Measurements from ENCODE around the gene TC2N. TPM values are rescaled to one million over a fixed set of nuclear protein-coding genes. Genes with fewer than 3 reads are reported as not detected.

TC2N gene
- total and polyA plus RNA-seq, 2 experiments from 2014 or later = 10.0 to 35.0 TPM

GRCh38 chr14:91851563-91851962 lies 15.8 kb downstream of the TC2N start:
- no peaks in the 10 kb centered on the region for H3K79me2 ChIP-seq (replicated peaks; ENCODE audit: insufficient read depth)
- peaks cover 9% of the 10 kb centered on the region for H3K4me1 Mint-ChIP-seq
- no peaks in the 10 kb centered on the region for H3K36me3 Mint-ChIP-seq (ENCODE audit: low read depth)
- no peaks in the 10 kb centered on the region for H3K9me3 Mint-ChIP-seq
- no peaks in the 10 kb centered on the region for H3K27me3 ChIP-seq (ENCODE audit: insufficient read depth)
- no peak overlapping the region for H3K4me3 ChIP-seq
- no peaks in the 10 kb centered on the region for H4K20me1 ChIP-seq (replicated peaks; ENCODE audit: insufficient read depth)
- H3K4me1 ChIP-seq (ENCODE audit: insufficient read depth) = peaks cover 5% of the 10 kb centered on the region; the same call in 1 of the 2 replicates
- H3K27me3 Mint-ChIP-seq (ENCODE audit: insufficient read depth, low read depth, poor library complexity) = peaks cover 2% of the 10 kb centered on the region
- no peaks in the 10 kb centered on the region for H3K36me3 ChIP-seq (ENCODE audit: insufficient read depth)
- H2AFZ ChIP-seq = no peak overlapping the region
- H3K27ac ChIP-seq (ENCODE audit: low read depth) = no peak overlapping the region
- no peak overlapping the region for H3K27ac Mint-ChIP-seq
- peaks cover 3% of the 10 kb centered on the region; the same call in 1 of the 2 replicates for H3K9me2 ChIP-seq (ENCODE audit: insufficient read depth)
- ATAC-seq (no peak), DNase-seq (ENCODE audit: low spot score) (no peak)
- no peaks in the 10 kb centered on the region for H3F3A ChIP-seq (replicated peaks; ENCODE audit: low read depth)
- TF ChIP-seq EZH2phosphoT487 (IDR thresholded peaks at IDR 0.05; ENCODE audit: unreplicated experiment) (no peak), ZNF462 (CRISPR knock-in tag; IDR thresholded peaks at IDR 0.05) (no peak), ZNF331 (CRISPR knock-in tag; IDR thresholded peaks at IDR 0.05; ENCODE audit: low read depth) (no peak), CREB1 (CRISPR knock-in tag; IDR thresholded peaks at IDR 0.05; ENCODE audit: low read depth) (no peak), STAT1 (IDR thresholded peaks at IDR 0.05; ENCODE audit: unreplicated experiment) (no peak), REST (IDR thresholded peaks at IDR 0.05; ENCODE audit: unreplicated experiment) (no peak), CTCF (conservative IDR thresholded peaks at IDR 0.05; ENCODE audit: low read depth in 2 of 2) (no peak), POLR2AphosphoS5 (IDR thresholded peaks at IDR 0.05; ENCODE audit: low read depth) (no peak), NANOG (IDR thresholded peaks at IDR 0.05; ENCODE audit: borderline replicate concordance) (no peak), JUNB (IDR thresholded peaks at IDR 0.05; ENCODE audit: unreplicated experiment) (no peak), ETS1 (IDR thresholded peaks at IDR 0.05) (no peak)
- no peak overlapping the region for H3K4me2 ChIP-seq
- H3K4me3 Mint-ChIP-seq = no peak overlapping the region

Measured in GM23338 (cell line).